Forelimb muscle (tissue), 1 donor: Measurements from ENCODE around the gene CTTNBP2. TPM values are rescaled to one million over a fixed set of nuclear protein-coding genes. Genes with fewer than 3 reads are reported as not detected.

Experiments used
- DNase-seq: peaks from one replicate; pipeline ENCODE4 v3.0.0-alpha.2; 2013; ENCODE audit warnings: low read depth
- polyA plus RNA-seq: library from polyadenylated mRNA; unstranded; fragments of 120-200 nt; gene quantifications from one replicate; pipeline ENCODE4 v1.2.1, GENCODE V29; 2013; ENCODE audit not compliant: insufficient read length

Gene CTTNBP2
- polyA plus RNA-seq, 1 donor, result 1.1 TPM

- no peak for DNase-seq
Measured at GRCh38 chr7:117784315-117784714, 88.9 kb downstream of the CTTNBP2 start.

GRCh38 chr7:117782761-117783160 is 90.5 kb downstream of the CTTNBP2 start:
- DNase-seq, result no peak

- DNase-seq, result no peak
Measured at GRCh38 chr7:117781707-117782106, 91.5 kb downstream of the CTTNBP2 start.

GRCh38 chr7:117780832-117781231 is 92.4 kb downstream of the CTTNBP2 start:
- DNase-seq, result no peak

GRCh38 chr7:117777335-117778142 is 95.7 kb downstream of the CTTNBP2 start:
- DNase-seq, result no peak

- DNase-seq, result no peak
Measured at GRCh38 chr7:117776224-117776623, 97.0 kb downstream of the CTTNBP2 start.

GRCh38 chr7:117775801-117776200 is 97.4 kb downstream of the CTTNBP2 start:
- no peak for DNase-seq

- no peak for DNase-seq
Measured at GRCh38 chr7:117774943-117775342, 98.3 kb downstream of the CTTNBP2 start.

- no peak for DNase-seq
Measured at GRCh38 chr7:117772421-117772820, 100.8 kb downstream of the CTTNBP2 start.

GRCh38 chr7:117771756-117772155 is 101.5 kb downstream of the CTTNBP2 start:
- no peak for DNase-seq

- DNase-seq, result no peak
Measured at GRCh38 chr7:117769085-117769484, 104.2 kb downstream of the CTTNBP2 start.

GRCh38 chr7:117767951-117768350 is 105.3 kb downstream of the CTTNBP2 start:
- no peak for DNase-seq

- DNase-seq, result no peak
Measured at GRCh38 chr7:117766913-117767312, 106.3 kb downstream of the CTTNBP2 start.

- no peak for DNase-seq
Measured at GRCh38 chr7:117764031-117764430, 109.2 kb downstream of the CTTNBP2 start.

GRCh38 chr7:117762055-117762454 is 111.2 kb downstream of the CTTNBP2 start:
- DNase-seq, result no peak

- no peak for DNase-seq
Measured at GRCh38 chr7:117759950-117760640, 113.1 kb downstream of the CTTNBP2 start.

GRCh38 chr7:117757440-117757839 is 115.8 kb downstream of the CTTNBP2 start:
- no peak for DNase-seq

- DNase-seq, result no peak
Measured at GRCh38 chr7:117756586-117757085, 116.6 kb downstream of the CTTNBP2 start.

GRCh38 chr7:117755136-117755535 is 118.1 kb downstream of the CTTNBP2 start:
- no peak for DNase-seq

GRCh38 chr7:117751775-117752174 is 121.5 kb downstream of the CTTNBP2 start:
- no peak for DNase-seq

GRCh38 chr7:117750612-117751563 is 122.4 kb downstream of the CTTNBP2 start:
- no peak for DNase-seq

GRCh38 chr7:117741962-117742361 is 131.3 kb downstream of the CTTNBP2 start:
- DNase-seq, result no peak
